HFFc6 (cell line): ENCODE data around the gene PLEKHA6. TPM values are rescaled to one million over a fixed set of nuclear protein-coding genes. Genes with fewer than 3 reads are reported as not detected.

Experiments
- DNase-seq: peaks from one replicate; pipeline ENCODE4 v3.0.0-alpha.2; 2018
- H3K27ac Mint-ChIP-seq: 2 replicates; pipeline ENCODE4 v1.8.0; 2020; ENCODE audit warnings: mild to moderate bottlenecking, mixed read lengths
- H3K27me3 Mint-ChIP-seq: 2 replicates; pipeline ENCODE4 v1.8.0; 2021; ENCODE audit warnings: mild to moderate bottlenecking, moderate library complexity, mixed read lengths; ENCODE audit not compliant: insufficient read depth
- H3K36me3 Mint-ChIP-seq: 2 replicates; pipeline ENCODE4 v1.8.0; 2021; ENCODE audit warnings: low read depth, mixed read lengths
- H3K4me1 Mint-ChIP-seq: 2 replicates; pipeline ENCODE4 v1.8.0; 2020; ENCODE audit warnings: low read depth, mixed read lengths
- H3K4me3 Mint-ChIP-seq: 2 replicates; pipeline ENCODE4 v1.8.0; 2020; ENCODE audit warnings: mild to moderate bottlenecking, moderate library complexity, mixed read lengths
- H3K9me3 Mint-ChIP-seq: 2 replicates; pipeline ENCODE4 v1.8.0; 2020; ENCODE audit warnings: mild to moderate bottlenecking, mixed read lengths
- total RNA-seq, 6 experiments: library from RNA; stranded (reverse); fragmentation: NEBNext Ultra II Directional; extraction: Animal tissue kit (Norgen Biotek cat#: 25700); gene quantifications; 2 replicates in 1 of 6; 3 replicates in 5 of 6; pipeline ENCODE4 v1.2.3, GENCODE V29; 2021
- TF ChIP-seq, protein P1 (sequence below): fragments of 200-600 bp; sonication (generic); IDR thresholded peaks from 2 replicates; pipeline ENCODE4 v1.5.0; 2021; ENCODE audit warnings: antibody characterized with exemption, mild to moderate bottlenecking

Gene PLEKHA6
- total RNA-seq, 6 experiments from 2014 or later, result 1.3 to 2.4 (median 1.5) TPM

GRCh38 chr1:204321665-204322064, 38.1 kb downstream of the PLEKHA6 start:
- Mint-ChIP-seq H3K4me1 (peaks cover 69% of the 10 kb centered on the region), H3K27me3 (peaks cover 3% of the 10 kb centered on the region), H3K27ac (peak overlapping the region; percentile 78), H3K36me3 (no peaks in the 10 kb centered on the region), H3K4me3 (peak overlapping the region; percentile 10; the same call in 1 of the 2 replicates), H3K9me3 (no peaks in the 10 kb centered on the region)
- TF ChIP-seq, protein P1, sequence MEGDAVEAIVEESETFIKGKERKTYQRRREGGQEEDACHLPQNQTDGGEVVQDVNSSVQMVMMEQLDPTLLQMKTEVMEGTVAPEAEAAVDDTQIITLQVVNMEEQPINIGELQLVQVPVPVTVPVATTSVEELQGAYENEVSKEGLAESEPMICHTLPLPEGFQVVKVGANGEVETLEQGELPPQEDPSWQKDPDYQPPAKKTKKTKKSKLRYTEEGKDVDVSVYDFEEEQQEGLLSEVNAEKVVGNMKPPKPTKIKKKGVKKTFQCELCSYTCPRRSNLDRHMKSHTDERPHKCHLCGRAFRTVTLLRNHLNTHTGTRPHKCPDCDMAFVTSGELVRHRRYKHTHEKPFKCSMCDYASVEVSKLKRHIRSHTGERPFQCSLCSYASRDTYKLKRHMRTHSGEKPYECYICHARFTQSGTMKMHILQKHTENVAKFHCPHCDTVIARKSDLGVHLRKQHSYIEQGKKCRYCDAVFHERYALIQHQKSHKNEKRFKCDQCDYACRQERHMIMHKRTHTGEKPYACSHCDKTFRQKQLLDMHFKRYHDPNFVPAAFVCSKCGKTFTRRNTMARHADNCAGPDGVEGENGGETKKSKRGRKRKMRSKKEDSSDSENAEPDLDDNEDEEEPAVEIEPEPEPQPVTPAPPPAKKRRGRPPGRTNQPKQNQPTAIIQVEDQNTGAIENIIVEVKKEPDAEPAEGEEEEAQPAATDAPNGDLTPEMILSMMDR, result no peak
- DNase-seq, result peak; percentile 52

DNA sequence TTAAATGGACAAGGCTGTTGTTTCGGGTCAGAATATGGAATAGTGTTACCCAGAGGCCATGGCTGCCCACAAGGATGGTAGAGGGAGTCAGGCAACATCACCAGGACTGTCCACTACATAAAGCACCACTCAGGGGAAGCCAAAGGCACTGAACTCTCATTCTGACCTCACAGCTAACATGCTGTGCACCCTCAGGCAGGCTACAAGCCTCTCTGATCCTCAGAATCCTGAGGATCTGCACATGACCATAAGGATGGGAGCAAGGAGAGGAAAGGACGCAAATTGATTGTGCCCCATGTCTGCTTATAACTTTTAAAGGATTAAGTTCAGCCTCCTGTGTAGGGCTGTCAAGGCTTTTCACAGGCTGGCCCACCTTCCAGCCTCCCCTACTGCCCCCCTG, 38.7 kb downstream of the PLEKHA6 start:
- DNase-seq, result no peak
- peaks cover 2% of the 10 kb centered on the region for H3K27me3 Mint-ChIP-seq
- H3K4me1 Mint-ChIP-seq, result peaks cover 69% of the 10 kb centered on the region
- H3K36me3 Mint-ChIP-seq, result no peaks in the 10 kb centered on the region
- TF ChIP-seq, protein P1, result no peak
- peak overlapping the region; percentile 78 for H3K27ac Mint-ChIP-seq
- H3K9me3 Mint-ChIP-seq, result no peaks in the 10 kb centered on the region
- no peak overlapping the region for H3K4me3 Mint-ChIP-seq

DNA sequence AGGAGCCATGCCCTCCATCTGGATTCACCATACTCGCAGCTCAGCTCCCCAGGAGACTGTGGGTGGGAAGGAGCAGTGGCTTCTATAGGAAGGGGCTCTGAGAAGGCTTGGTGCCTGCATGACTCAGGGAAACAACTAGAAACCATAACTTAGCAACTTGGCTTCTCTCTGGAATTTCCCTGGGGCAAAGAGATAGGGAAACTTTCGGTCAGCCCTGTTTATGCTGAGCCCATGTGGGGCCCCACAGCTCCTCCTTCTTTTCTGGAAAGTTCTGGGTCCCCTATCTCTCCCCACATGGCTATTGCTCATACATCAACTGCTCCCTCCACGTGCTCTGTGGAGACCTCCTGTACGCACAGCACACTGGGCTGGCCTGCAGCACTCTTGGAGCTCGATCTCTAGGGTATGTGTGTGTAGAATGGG, 39.3 kb downstream of the PLEKHA6 start:
- H3K27me3 Mint-ChIP-seq, result peaks cover 4% of the 10 kb centered on the region
- H3K9me3 Mint-ChIP-seq, result no peaks in the 10 kb centered on the region
- peak overlapping the region; percentile 78 for H3K27ac Mint-ChIP-seq
- peaks cover 69% of the 10 kb centered on the region for H3K4me1 Mint-ChIP-seq
- no peaks in the 10 kb centered on the region for H3K36me3 Mint-ChIP-seq
- peak; percentile 93 for DNase-seq
- peak overlapping the region; percentile 37 for H3K4me3 Mint-ChIP-seq
- TF ChIP-seq, protein P1, result no peak

GRCh38 chr1:204319462-204319861, 40.3 kb downstream of the PLEKHA6 start:
- Mint-ChIP-seq H3K4me1 (peaks cover 66% of the 10 kb centered on the region), H3K4me3 (peak overlapping the region; percentile 37), H3K36me3 (no peaks in the 10 kb centered on the region), H3K9me3 (no peaks in the 10 kb centered on the region), H3K27ac (peak overlapping the region; percentile 78), H3K27me3 (peaks cover 8% of the 10 kb centered on the region)
- TF ChIP-seq, protein P1, result no peak
- peak; percentile 90 for DNase-seq

- TF ChIP-seq, protein P1, result no peak
- no peaks in the 10 kb centered on the region for H3K36me3 Mint-ChIP-seq
- H3K9me3 Mint-ChIP-seq, result no peaks in the 10 kb centered on the region
- no peak for DNase-seq
- H3K4me1 Mint-ChIP-seq, result peaks cover 62% of the 10 kb centered on the region
- H3K27ac Mint-ChIP-seq, result peak overlapping the region; percentile 78
- peaks cover 8% of the 10 kb centered on the region for H3K27me3 Mint-ChIP-seq
- H3K4me3 Mint-ChIP-seq, result peak overlapping the region; percentile 37
Measured at GRCh38 chr1:204319027-204319426, 40.7 kb downstream of the PLEKHA6 start.

- Mint-ChIP-seq H3K4me1 (peaks cover 55% of the 10 kb centered on the region), H3K36me3 (no peaks in the 10 kb centered on the region), H3K9me3 (no peaks in the 10 kb centered on the region), H3K27ac (no peak overlapping the region), H3K27me3 (peaks cover 10% of the 10 kb centered on the region), H3K4me3 (no peak overlapping the region)
- TF ChIP-seq, protein P1, result no peak
- DNase-seq, result no peak
Measured at GRCh38 chr1:204318324-204318723, 41.4 kb downstream of the PLEKHA6 start.
